ENCODE results near the gene PAK4. TPM values are rescaled to one million over a fixed set of nuclear protein-coding genes. Genes with fewer than 3 reads are reported as not detected.

The PAK4 gene
- total RNA-seq, 1 experiment from 2014 or later: 63.1 TPM

GRCh38 chr19:39103151-39103550 is 22.4 kb upstream of the PAK4 start:
- Histone ChIP-seq H4K91ac (ENCODE audit: insufficient read length, low read depth, low read length) (no peak overlapping the region), H3K14ac (ENCODE audit: insufficient read depth, low read length) (no peak overlapping the region), H2AFZ (ENCODE audit: low read length) (no peak overlapping the region), H2BK15ac (ENCODE audit: low read depth, low read length) (no peak overlapping the region), H3K9me3 (ENCODE audit: control insufficient read depth, low read depth, low read length) (no peaks in the 10 kb centered on the region), H3K23me2 (ENCODE audit: insufficient read length, low read depth, low read length, poor library complexity, severe bottlenecking) (peaks cover 2% of the 10 kb centered on the region), H3K4me1 (ENCODE audit: insufficient read depth, low read length) (no peaks in the 10 kb centered on the region), H2BK20ac (ENCODE audit: low read depth, low read length, poor library complexity, severe bottlenecking) (no peak overlapping the region), H3K79me1 (ENCODE audit: insufficient read depth, low read depth, low read length, poor library complexity, severe bottlenecking) (no peaks in the 10 kb centered on the region), H4K5ac (ENCODE audit: insufficient read length, low read depth, low read length) (no peak overlapping the region), H2AK5ac (ENCODE audit: insufficient read length, low read length) (no peak overlapping the region), H4K8ac (replicated peaks; ENCODE audit: insufficient read length, low read depth, low read length) (no peak overlapping the region), H3K4ac (ENCODE audit: low read depth, low read length) (no peak overlapping the region), H3K9ac (ENCODE audit: extremely low read depth, insufficient read length, low read length) (no peak overlapping the region), H3K27me3 (ENCODE audit: insufficient read depth, low read length) (no peaks in the 10 kb centered on the region; the same call in 1 of the 2 replicates), H4K20me1 (ENCODE audit: control insufficient read depth, insufficient read depth, insufficient read length) (no peaks in the 10 kb centered on the region), H3K27ac (ENCODE audit: insufficient read length, low read depth, low read length) (no peak overlapping the region), H2BK120ac (ENCODE audit: low read depth, low read length, poor library complexity, severe bottlenecking) (no peak overlapping the region), H2BK12ac (ENCODE audit: insufficient read length, low read depth, low read length) (no peak overlapping the region), H2BK5ac (ENCODE audit: insufficient read length, low read length) (no peak overlapping the region), H3K18ac (ENCODE audit: insufficient read length, low read depth, low read length) (no peak overlapping the region), H3T11ph (ENCODE audit: low read length) (no peak overlapping the region), H3K23ac (ENCODE audit: insufficient read length, low read depth, low read length) (no peak overlapping the region), H3K79me2 (ENCODE audit: insufficient read depth, low read length) (no peaks in the 10 kb centered on the region), H3K4me2 (ENCODE audit: insufficient read depth, insufficient read length, low read length) (no peak overlapping the region), H3K56ac (ENCODE audit: insufficient read length, low read depth, low read length) (no peak overlapping the region)
- Mint-ChIP-seq H3K4me1 (peaks cover 4% of the 10 kb centered on the region in 2 experiments; a peak in 1 of 4 replicates), H3K36me3 (ENCODE audit: insufficient read depth in 1 of 3, low read depth in 3 of 3) (no peaks in the 10 kb centered on the region; a peak in 1 of 7 replicates), H3K4me3 (no peak overlapping the region), H3K9me3 (no peaks in the 10 kb centered on the region), H3K27ac (no peak overlapping the region), H3K27me3 (ENCODE audit: low read depth) (peaks cover 17% of the 10 kb centered on the region)
- DNase-seq: no peak
- TF ChIP-seq CTCF (conservative IDR thresholded peaks at IDR 0.05): no peak
- no CpG with 5 or more reads among the region's 5 CpGs for WGBS (ENCODE audit: extremely low coverage, insufficient read length, low lambda C conversion rate)

All from H9 (cell line).